ENCODE data around the gene FXYD4.
A peak's percentile ranks its signal among the peaks of the same experiment; 100 is the strongest.

Gene FXYD4

GRCh38 chr10:43347997-43348396 lies 23.4 kb upstream of the FXYD4 start:
- no peak for FAIRE-seq

DNA sequence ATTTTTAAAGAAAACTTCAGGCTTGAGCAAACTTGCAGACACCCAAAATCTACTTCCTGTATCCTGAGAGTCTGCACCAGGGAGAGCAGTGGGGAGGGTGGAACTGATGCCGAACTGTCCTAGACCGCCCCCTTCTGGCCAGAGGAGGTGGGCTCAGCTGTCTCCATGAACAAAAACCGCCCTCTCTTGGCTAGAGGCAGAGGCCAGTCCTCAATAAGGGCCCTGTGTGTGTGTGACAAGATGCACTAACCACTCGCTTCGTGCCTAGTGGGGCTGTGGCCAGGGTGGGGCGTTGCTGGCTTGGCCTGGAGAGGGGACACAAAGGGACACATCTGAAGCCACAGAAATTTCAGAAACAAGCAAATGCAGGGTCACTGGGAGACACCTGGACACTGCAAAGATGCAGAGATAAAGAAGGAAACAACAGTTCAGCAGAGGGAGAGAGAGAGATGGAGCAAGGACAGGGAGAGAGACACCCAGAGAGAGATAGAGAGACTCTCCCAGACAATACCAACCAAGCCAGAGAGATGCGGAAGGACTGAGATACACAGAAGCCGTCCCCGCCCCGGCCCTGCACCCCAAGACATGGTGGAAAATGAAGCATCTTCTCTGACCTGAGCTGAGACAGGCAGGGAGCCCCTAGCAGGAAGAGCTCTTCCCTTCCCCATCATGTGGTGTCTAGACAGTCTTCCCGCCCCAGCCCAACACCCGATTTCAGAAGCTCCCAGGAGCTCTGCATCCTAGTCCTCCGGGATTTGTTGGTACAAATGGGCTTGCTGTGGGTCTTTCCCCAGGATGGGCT lies 22.7 kb upstream of the FXYD4 start:
- peak; percentile 45 for FAIRE-seq

DNA sequence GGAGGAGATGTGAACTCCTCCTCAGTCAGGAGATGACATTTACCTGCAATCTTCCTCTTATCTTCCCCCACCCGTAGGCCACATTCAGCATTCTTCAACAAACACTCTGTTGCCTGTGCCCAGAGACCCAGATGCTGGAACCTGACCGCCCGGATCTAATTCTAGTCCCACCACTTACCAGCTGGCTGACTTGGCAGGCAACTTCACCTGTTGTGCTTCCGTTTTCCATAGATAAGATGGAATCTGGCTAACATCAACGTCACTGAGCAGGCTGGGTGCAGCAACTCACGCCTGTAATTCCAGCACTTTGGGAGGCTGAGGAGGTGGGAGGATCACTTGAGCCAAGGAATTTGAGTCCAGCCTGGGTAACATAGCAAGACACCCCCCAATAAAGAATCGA lies 21.3 kb upstream of the FXYD4 start:
- no peak for FAIRE-seq

GRCh38 chr10:43350686-43351085 lies 20.8 kb upstream of the FXYD4 start:
- no peak for FAIRE-seq

DNA sequence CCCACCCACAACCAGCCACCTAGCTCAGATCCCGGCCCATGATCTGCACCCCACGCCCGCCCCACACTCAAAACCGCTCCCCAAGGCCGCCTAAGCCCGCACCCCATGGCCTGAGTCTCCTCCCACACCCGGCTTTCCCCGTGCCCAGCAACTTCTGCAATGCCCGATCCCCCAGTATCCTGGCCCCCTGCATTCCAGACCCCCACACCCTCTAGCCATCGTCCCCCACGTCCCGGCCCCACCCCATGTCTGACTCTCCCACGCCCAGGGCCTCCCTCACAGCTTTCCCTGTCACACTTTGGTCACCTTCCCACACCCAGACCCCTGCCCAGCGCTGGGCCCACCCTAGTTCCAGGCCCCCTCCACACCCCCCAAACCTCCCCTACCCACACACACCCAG lies 20.1 kb upstream of the FXYD4 start:
- no peak for FAIRE-seq

GRCh38 chr10:43352951-43353350 lies 18.5 kb upstream of the FXYD4 start:
- FAIRE-seq = no peak

DNA sequence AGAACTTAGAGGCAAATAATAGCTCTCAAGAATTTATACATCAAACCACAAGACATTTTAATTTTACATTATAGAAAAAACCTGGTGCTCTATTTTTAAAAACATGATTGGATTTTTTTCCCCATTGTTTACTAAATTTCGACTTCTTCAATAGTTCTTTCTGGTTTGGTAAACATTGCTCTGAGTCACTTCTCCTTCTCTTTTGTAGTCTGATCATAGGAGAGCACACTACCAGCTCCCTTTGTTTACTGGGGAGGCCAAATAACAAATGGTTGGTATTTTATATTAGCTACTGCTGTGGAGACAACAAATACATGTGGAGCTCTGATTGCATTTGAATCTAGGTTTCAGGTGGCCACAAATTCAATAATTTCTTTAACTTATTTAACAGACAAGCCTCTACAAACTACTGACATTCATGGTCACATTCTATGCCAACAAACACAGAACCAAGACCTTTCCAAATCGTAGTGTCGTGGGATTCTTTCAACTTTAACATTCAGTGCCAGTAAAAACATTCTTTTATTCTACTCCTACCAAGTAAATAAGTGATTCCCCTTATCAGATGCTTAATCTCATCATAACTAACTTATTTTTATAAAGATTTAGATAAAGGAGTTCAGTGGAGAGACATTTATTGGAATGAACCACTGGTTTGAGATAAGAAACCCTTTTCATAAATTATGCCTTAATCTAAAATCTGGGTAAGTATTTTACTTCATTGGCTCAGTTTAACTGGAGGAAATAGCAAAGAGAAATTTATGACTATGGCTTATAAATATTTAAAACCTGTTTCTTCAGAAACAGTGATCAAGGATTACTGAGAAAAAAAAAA lies 17.7 kb upstream of the FXYD4 start:
- FAIRE-seq = no peak

GRCh38 chr10:43354330-43354635 lies 17.2 kb upstream of the FXYD4 start:
- no peak for FAIRE-seq

DNA sequence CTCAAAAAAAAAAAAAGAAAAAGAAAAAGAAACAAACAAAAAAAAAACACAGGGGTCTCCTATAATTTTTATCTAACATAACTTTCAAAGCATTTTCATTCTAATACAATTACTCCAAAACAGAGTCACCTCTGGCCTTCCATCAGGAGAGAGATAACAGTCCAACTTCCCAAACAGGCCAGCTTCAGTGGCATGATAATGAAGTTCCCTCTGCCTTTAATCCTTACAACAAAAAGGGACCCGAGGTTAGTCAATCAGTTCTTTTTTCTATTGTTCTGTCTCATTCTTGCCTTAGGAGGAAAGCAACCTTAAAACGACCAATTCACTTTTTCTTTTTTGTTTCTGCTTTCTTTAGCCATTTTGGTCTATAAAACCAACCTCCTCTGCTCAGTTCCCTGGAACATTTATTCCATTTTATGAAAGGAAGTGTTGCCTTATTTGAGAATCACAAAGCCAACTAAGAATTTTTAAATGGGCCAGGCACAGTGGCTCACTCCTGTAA lies 16.5 kb upstream of the FXYD4 start:
- no peak for FAIRE-seq

GRCh38 chr10:43355749-43356371 lies 15.6 kb upstream of the FXYD4 start:
- FAIRE-seq = no peak

GRCh38 chr10:43360086-43360485 lies 11.3 kb upstream of the FXYD4 start:
- no peak for FAIRE-seq

DNA sequence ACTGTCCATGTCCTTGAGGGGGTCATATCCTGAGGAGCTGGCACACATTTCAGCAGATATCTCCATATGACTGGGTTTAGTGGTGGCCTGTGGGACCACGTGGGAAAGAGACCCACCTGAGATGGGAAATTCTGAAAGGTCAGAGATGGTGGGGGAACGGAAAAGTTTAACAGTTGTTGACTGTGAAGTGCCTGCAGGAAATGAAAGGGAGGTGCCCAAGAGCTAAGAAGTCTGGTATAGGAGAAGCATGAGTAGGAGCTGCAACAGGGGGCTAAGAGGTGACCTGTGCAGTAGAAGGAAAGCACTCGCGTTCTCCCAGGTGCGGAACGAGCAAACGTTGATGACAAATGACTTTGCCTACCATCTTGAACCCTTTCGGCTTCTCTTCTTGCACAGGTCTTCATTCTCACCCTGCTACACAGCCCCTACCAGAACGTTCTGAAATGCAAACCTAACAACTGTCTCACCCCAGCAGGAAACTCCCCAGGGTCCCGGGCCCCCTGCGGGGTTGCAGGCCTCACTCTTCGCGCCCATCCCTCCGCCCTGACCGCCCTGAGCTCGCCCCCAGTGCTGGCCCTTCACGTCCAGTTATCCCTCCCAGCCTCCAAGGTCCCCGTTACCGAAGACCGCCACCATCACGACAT lies 9.8 kb upstream of the FXYD4 start:
- FAIRE-seq = no peak

DNA sequence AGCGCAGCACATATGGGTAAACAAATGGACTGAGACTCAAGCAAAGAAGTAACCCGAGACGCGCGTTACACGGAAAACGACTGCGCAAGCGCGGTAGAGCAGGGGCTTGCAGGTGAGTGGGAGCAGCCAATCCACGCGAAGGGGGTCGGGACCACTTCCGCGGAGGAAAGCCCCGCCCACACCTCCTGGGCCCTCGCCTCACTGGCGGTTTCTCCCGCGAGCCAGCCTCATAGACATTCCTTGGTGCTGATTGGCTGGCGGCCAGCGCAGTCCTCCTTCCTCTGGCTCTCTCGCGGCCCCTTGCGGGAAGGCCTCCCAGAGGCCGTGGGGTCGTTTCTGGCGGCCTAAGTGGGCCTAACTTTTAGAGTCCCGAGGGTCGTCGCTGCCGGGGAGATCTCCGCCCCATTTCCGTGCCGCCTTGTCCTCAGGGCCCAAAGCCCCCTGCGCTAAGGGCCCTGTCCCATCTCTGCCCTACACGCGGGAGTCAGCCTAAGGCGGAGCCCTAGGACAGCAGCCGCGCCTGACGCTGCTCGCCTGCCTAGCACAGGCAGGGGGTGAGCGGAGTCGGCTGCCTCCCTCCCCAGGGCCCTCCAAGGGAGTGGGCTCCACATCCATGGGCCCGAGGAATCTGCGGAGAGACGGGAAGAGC lies 9.1 kb upstream of the FXYD4 start:
- no peak for FAIRE-seq

DNA sequence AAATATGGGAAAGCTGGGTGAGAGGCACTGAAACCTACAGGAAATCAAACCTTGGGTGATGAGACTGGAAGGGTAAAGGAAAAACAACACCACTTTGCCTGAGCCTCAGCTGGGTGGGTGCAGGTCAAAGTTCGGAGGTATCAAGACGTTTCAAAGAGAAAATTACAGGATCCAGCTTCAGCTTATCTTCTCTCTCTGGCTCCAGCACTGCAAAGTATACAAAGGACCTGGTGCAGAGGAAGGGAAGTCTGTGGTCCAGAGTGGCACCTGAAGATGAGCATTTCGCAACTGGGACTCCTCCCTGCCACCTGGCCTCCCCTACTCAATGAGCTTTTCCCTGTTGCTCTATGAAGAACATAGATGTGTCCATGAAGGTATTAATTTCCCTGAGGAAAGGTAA lies 6.4 kb upstream of the FXYD4 start:
- FAIRE-seq = no peak

- no peak for FAIRE-seq
Measured at GRCh38 chr10:43369921-43370320, 1.5 kb upstream of the FXYD4 start.

DNA sequence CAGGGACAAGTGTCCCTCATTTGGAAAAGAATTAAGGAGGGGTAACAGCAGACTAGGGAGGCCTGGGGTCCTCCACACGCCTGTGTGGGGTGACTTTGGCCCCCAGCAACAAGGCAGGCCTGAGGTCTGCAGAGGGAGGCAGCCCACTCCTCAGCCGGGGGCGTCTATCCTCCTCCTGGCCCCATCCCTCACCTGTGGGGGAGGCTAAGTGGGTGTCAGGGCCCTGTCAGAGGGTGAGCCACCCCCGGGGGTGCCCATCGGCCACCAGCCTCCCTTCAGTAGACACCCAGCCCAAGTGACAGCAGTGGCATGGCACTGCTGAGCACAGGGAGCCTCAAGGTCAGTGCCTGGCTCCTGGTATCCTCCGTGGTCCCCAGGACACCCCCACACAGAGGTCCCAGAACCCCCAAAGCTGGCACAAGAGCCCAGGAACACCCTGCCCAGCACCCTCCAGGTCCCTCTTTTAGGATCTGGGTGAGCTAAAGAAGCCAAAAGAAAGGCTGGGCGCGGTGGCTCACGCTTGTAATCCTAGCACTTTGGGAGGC lies 693 bp upstream of the FXYD4 start:
- FAIRE-seq = no peak

DNA sequence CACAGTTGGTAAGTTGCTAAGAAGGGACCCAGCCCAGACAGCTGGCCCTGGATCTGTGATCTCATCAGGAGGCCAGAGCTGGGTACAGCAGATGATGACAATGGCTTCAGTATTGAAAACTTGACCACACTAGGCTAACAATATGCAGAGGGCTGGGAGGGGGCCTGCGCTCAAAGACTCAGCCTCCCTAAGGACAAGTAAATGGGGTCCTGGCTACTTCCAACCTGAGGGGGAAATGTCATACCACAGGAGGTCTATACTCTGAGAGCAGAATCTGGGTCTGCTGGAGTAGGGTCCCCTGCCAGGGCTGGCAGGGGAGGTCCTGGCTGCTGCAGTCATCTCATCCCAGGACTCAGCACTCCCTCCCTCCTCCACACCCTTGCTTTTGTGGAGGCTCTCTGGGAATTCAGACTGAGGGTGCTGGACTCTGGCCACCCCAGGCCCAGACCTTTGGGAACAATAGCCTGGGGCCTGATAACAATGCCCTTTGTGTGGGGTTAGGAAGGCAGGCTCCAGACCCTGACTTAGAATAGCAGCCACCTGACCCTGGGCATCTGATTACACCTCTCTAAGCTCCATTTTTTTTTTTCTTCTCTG lies 1.4 kb downstream of the FXYD4 start:
- FAIRE-seq = no peak

GRCh38 chr10:43373461-43373860 lies 2.0 kb downstream of the FXYD4 start:
- FAIRE-seq = no peak

DNA sequence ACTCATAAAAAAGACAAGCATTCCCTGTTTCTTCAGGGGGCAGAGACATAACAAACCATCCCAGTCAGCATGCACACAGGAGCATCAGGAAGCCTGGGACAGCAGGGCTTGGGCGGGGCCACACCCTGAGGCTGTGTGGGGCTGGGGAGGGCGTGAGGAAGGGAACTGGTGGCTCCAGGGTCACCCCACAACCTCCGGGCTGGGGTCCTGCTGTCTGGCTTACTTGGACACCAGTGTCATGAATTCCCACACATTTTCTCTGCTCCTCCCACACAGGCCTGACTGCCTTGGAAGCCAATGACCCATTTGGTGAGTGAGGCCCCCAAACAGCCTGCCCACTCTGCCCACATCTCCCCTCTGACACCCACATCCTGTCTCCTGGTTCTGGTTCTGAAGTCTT lies 2.8 kb downstream of the FXYD4 start:
- FAIRE-seq = no peak

DNA sequence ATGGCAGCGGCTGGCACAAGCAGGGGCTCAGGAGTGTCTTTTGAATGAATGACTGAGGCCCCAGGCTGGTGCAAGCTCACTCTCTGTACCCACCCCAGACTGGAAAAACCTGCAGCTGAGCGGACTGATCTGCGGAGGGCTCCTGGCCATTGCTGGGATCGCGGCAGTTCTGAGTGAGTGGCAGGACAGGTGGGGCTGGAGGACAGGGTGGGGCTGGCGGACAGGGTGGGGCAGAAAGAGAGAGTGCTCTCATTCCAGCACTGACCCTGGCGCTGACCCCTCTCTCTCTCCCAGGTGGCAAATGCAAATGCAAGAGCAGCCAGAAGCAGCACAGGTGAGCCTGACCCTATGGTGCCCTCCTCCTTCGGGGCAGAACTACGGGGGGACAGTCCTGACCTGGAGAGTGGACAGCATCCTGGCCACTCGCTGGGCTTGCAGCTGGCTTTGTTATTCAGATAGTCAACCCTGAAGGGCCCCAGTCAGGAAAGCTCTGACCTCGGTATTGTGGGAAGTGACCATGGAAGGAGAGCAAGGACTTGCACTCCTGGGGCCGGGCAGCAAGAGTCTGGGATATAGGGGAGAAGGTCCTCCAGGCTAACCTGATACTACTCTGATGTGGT lies 4.1 kb downstream of the FXYD4 start:
- no peak for FAIRE-seq

GRCh38 chr10:43376046-43376635 lies 4.7 kb downstream of the FXYD4 start:
- no peak for FAIRE-seq
